Karpas-422 (cell line): Measurements from ENCODE around the gene ASS1. TPM values are rescaled to one million over a fixed set of nuclear protein-coding genes. Genes with fewer than 3 reads are reported as not detected.

ENCODE experiments used
- DNase-seq: peaks from one replicate; pipeline ENCODE4 v3.0.0-alpha.2; 2015
- H2AFZ ChIP-seq: fragments of 200-600 bp; sonication (generic); 2 replicates; pipeline ENCODE4 v1.6.1; 2014; ENCODE audit warnings: antibody characterized with exemption, low read length, mixed read lengths
- H3K27ac ChIP-seq: fragments of 200-600 bp; sonication (generic); 2 replicates; pipeline ENCODE4 v1.5.1; 2014; ENCODE audit warnings: mild to moderate bottlenecking, low read length, moderate library complexity
- H3K27me3 ChIP-seq: fragments of 200-600 bp; sonication (generic); 2 replicates; pipeline ENCODE4 v1.6.1; 2014; ENCODE audit warnings: low read length, mixed read lengths
- H3K36me3 ChIP-seq: fragments of 200-600 bp; sonication (generic); 2 replicates; pipeline ENCODE4 v1.6.1; 2014; ENCODE audit warnings: low read length, mixed read lengths; ENCODE audit not compliant: insufficient read depth
- H3K4me1 ChIP-seq: fragments of 200-600 bp; sonication (generic); 2 replicates; pipeline ENCODE4 v1.6.1; 2014; ENCODE audit warnings: mild to moderate bottlenecking, low read length, mixed read lengths
- H3K4me2 ChIP-seq: fragments of 200-600 bp; sonication (generic); 2 replicates; pipeline ENCODE4 v1.6.1; 2014; ENCODE audit warnings: low read length, low read depth, mild to moderate bottlenecking; ENCODE audit not compliant: poor library complexity, severe bottlenecking
- H3K4me3 ChIP-seq: fragments of 200-600 bp; sonication (generic); 2 replicates; pipeline ENCODE4 v1.5.1; 2014; ENCODE audit warnings: mild to moderate bottlenecking, antibody characterized with exemption, low read length, mixed read lengths
- H3K79me2 ChIP-seq: fragments of 200-600 bp; sonication (generic); 2 replicates; pipeline ENCODE4 v1.6.1; 2014; ENCODE audit warnings: mild to moderate bottlenecking, low read length, mixed read lengths
- H3K9ac ChIP-seq: fragments of 200-600 bp; sonication (generic); 2 replicates; pipeline ENCODE4 v1.6.0; 2014; ENCODE audit warnings: low read length
- H3K9me2 ChIP-seq: fragments of 200-600 bp; sonication (generic), shearing (Covaris generic); replicated peaks from 2 replicates; pipeline ENCODE4 v1.6.0; 2014; ENCODE audit warnings: mild to moderate bottlenecking, low read length, moderate library complexity; ENCODE audit not compliant: insufficient read depth
- H3K9me3 ChIP-seq: fragments of 300-700, 200-600 bp; sonication (generic); 2 replicates; pipeline ENCODE4 v1.6.1; 2014; ENCODE audit warnings: low read length, mixed read lengths
- H4K20me1 ChIP-seq: fragments of 200-600 bp; sonication (generic); 2 replicates; pipeline ENCODE4 v1.6.1; 2014; ENCODE audit warnings: mild to moderate bottlenecking, antibody characterized with exemption, low read length, low read depth; ENCODE audit not compliant: insufficient read depth
- total RNA-seq: library from RNA; depleted of rRNA; stranded (reverse); fragments of >200 nt; shearing (Covaris generic); gene quantifications from 2 replicates; pipeline ENCODE4 v1.2.3, GENCODE V29; 2014; ENCODE audit warnings: low replicate concordance

Gene ASS1
- total RNA-seq, 1 experiment from 2014 or later = not detected

DNA sequence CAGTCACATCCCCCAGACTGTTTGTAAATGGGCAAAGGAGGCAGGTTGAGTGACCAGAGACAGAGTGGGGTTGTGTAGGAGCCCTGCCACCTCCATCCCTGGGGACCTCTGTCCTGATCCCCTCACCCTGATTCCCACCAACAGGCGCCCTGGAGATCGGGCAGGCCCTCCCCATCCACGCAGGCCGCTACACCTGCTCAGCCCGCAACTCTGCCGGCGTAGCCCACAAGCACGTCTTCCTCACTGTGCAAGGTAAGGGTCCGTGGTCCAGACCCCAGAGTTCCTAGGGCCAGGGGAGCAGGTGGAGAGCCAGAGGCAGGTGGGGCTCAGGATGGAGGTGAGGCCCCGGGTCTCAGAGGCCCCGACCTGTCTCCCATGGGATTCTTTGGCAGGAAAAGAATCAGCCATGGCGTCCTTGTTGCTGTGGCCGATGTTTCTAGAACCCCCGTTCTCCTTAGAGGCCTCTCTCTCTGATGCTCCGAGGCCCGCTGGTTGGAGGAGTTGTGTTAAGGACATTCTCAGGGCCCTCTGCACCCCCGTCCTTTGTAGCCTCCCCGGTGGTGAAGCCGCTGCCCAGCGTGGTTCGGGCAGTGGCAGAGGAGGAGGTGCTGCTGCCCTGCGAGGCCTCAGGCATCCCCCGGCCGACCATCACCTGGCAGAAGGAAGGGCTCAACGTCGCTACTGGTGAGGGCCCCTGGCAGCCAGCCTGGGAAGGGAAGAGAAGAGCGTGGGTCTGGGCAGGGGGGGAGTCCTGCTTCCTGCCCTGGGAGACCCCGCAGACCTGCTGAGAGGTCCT is 41.9 kb upstream of the ASS1 start:
- Histone ChIP-seq H3K4me3 (no peak overlapping the region), H3K4me2 (no peak overlapping the region), H3K27me3 (no peaks in the 10 kb centered on the region), H4K20me1 (no peaks in the 10 kb centered on the region), H3K27ac (no peak overlapping the region), H3K79me2 (no peaks in the 10 kb centered on the region), H3K9me2 (no peaks in the 10 kb centered on the region), H3K36me3 (no peaks in the 10 kb centered on the region), H3K9me3 (no peaks in the 10 kb centered on the region), H3K9ac (no peak overlapping the region), H2AFZ (no peak overlapping the region), H3K4me1 (no peaks in the 10 kb centered on the region)
- no peak for DNase-seq

- Histone ChIP-seq H4K20me1 (no peaks in the 10 kb centered on the region), H3K4me3 (no peak overlapping the region), H3K4me2 (no peak overlapping the region), H3K27me3 (no peaks in the 10 kb centered on the region), H3K27ac (no peak overlapping the region), H3K36me3 (no peaks in the 10 kb centered on the region), H2AFZ (no peak overlapping the region), H3K9me3 (no peaks in the 10 kb centered on the region), H3K79me2 (no peaks in the 10 kb centered on the region), H3K9ac (no peak overlapping the region), H3K4me1 (no peaks in the 10 kb centered on the region), H3K9me2 (no peaks in the 10 kb centered on the region)
- no peak for DNase-seq
These were observed 39.0 kb upstream of the ASS1 start for GRCh38 chr9:130405657-130406257.

- H3K9me2 ChIP-seq = no peaks in the 10 kb centered on the region
- H3K4me1 ChIP-seq = no peaks in the 10 kb centered on the region
- H2AFZ ChIP-seq = no peak overlapping the region
- H3K9me3 ChIP-seq = no peaks in the 10 kb centered on the region
- no peak overlapping the region for H3K4me3 ChIP-seq
- H3K27me3 ChIP-seq = no peaks in the 10 kb centered on the region
- DNase-seq = no peak
- H4K20me1 ChIP-seq = no peaks in the 10 kb centered on the region
- no peak overlapping the region for H3K9ac ChIP-seq
- no peak overlapping the region for H3K27ac ChIP-seq
- H3K36me3 ChIP-seq = no peaks in the 10 kb centered on the region
- H3K79me2 ChIP-seq = no peaks in the 10 kb centered on the region
- H3K4me2 ChIP-seq = no peak overlapping the region
These were observed 38.4 kb upstream of the ASS1 start for GRCh38 chr9:130406278-130406895.

GRCh38 chr9:130407916-130408663 is 36.7 kb upstream of the ASS1 start:
- Histone ChIP-seq H3K36me3 (no peaks in the 10 kb centered on the region), H3K9me3 (no peaks in the 10 kb centered on the region), H3K4me3 (no peak overlapping the region), H3K9ac (no peak overlapping the region), H3K9me2 (no peaks in the 10 kb centered on the region), H3K79me2 (no peaks in the 10 kb centered on the region), H3K27me3 (no peaks in the 10 kb centered on the region), H3K27ac (no peak overlapping the region), H4K20me1 (no peaks in the 10 kb centered on the region), H2AFZ (no peak overlapping the region), H3K4me1 (no peaks in the 10 kb centered on the region), H3K4me2 (no peak overlapping the region)
- DNase-seq = no peak

- Histone ChIP-seq H3K4me2 (no peak overlapping the region), H3K9ac (no peak overlapping the region), H3K9me2 (no peaks in the 10 kb centered on the region), H3K79me2 (no peaks in the 10 kb centered on the region), H3K4me3 (no peak overlapping the region), H3K27me3 (no peaks in the 10 kb centered on the region), H4K20me1 (no peaks in the 10 kb centered on the region), H3K27ac (no peak overlapping the region), H2AFZ (no peak overlapping the region), H3K4me1 (no peaks in the 10 kb centered on the region), H3K36me3 (no peaks in the 10 kb centered on the region), H3K9me3 (no peaks in the 10 kb centered on the region)
- DNase-seq = no peak
These were observed 36.1 kb upstream of the ASS1 start for GRCh38 chr9:130408669-130409068.

DNA sequence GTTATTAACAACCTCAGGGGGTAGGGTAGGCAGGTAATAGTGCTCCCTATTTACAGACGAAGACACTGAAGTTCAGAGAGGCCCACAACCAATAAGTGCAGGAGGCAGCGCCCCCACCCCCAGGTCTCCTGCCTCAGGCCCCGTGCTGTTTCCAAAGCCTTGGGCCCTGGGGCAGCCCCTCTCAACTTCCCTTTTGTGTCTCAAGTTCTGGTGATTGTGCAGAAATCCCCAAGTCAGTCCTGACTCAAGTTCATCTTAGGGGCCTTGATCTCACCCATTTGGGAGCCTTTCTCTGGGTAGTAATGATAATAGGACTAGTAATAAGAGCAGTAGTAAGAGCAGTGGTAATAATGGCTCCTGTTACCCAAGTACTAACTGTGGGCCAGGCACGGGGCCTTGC is 35.5 kb upstream of the ASS1 start:
- Histone ChIP-seq H3K4me2 (no peak overlapping the region), H4K20me1 (no peaks in the 10 kb centered on the region), H3K4me1 (no peaks in the 10 kb centered on the region), H3K36me3 (no peaks in the 10 kb centered on the region), H3K9me2 (no peaks in the 10 kb centered on the region), H3K27me3 (no peaks in the 10 kb centered on the region), H3K79me2 (no peaks in the 10 kb centered on the region), H3K27ac (no peak overlapping the region), H2AFZ (no peak overlapping the region), H3K4me3 (no peak overlapping the region), H3K9me3 (no peaks in the 10 kb centered on the region), H3K9ac (no peak overlapping the region)
- DNase-seq = no peak

DNA sequence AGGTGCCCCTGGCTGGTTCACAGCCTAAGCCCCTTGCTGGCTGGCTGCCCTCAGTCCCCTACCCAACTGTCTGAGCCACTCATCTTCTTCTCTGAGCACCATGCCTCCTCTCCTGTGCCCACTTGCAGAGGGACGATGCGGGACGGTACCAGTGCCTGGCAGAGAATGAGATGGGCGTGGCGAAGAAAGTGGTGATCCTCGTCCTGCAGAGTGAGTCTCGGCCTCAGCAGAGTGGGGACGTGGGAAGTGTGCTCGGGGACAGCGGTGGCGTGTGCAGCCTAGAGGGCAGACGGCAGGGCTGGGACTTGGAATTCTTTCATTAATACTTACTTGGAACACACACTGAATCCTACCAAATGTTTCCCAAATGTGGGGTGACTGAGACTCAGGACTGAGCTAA is 34.3 kb upstream of the ASS1 start:
- no peaks in the 10 kb centered on the region for H3K9me2 ChIP-seq
- H2AFZ ChIP-seq = no peak overlapping the region
- H3K27ac ChIP-seq = no peak overlapping the region
- no peaks in the 10 kb centered on the region for H3K4me1 ChIP-seq
- H4K20me1 ChIP-seq = no peaks in the 10 kb centered on the region
- no peak overlapping the region for H3K4me2 ChIP-seq
- no peak for DNase-seq
- no peak overlapping the region for H3K9ac ChIP-seq
- H3K4me3 ChIP-seq = no peak overlapping the region
- H3K9me3 ChIP-seq = no peaks in the 10 kb centered on the region
- H3K36me3 ChIP-seq = no peaks in the 10 kb centered on the region
- no peaks in the 10 kb centered on the region for H3K27me3 ChIP-seq
- no peaks in the 10 kb centered on the region for H3K79me2 ChIP-seq

DNA sequence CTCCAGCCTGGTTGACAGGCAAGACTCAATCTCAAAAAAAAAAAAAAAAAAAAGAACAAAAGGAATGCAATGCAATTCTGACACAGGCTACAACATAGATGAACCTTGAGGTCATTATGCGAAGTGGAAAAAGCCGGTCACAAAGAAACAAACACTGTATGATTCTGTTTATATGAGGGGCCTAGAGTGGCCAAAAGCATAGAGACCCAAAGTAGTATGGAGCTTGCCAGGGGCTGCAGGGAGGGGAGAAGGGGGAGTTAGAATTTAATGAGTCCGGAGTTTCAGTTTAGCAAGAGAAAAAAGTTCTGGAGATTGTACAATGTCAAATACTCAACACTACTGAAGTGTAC is 33.2 kb upstream of the ASS1 start:
- Histone ChIP-seq H4K20me1 (no peaks in the 10 kb centered on the region), H3K9me3 (no peaks in the 10 kb centered on the region), H3K79me2 (no peaks in the 10 kb centered on the region), H3K4me1 (no peaks in the 10 kb centered on the region), H3K27me3 (no peaks in the 10 kb centered on the region), H3K9me2 (no peaks in the 10 kb centered on the region), H3K9ac (no peak overlapping the region), H3K36me3 (no peaks in the 10 kb centered on the region), H3K27ac (no peak overlapping the region), H3K4me3 (no peak overlapping the region), H2AFZ (no peak overlapping the region), H3K4me2 (no peak overlapping the region)
- no peak for DNase-seq
